ENCODE results near the gene CHD5. TPM values are rescaled to one million over a fixed set of nuclear protein-coding genes. Genes with fewer than 3 reads are reported as not detected.

The CHD5 gene
- polyA plus RNA-seq, 1 donor: 2.6 TPM

GRCh38 chr1:6074192-6074901 lies 105.8 kb downstream of the CHD5 start:
- Histone ChIP-seq H3K27me3 (ENCODE audit: control insufficient read depth, insufficient read depth, low read length) (no peaks in the 10 kb centered on the region), H3K36me3 (ENCODE audit: control insufficient read depth, insufficient read depth, low read length) (peaks cover 9% of the 10 kb centered on the region), H3K27ac (ENCODE audit: low read length) (no peak overlapping the region), H3K4me1 (ENCODE audit: control insufficient read depth, insufficient read depth, low read length) (no peaks in the 10 kb centered on the region), H3K9me3 (ENCODE audit: control insufficient read depth, low read depth, low read length) (no peaks in the 10 kb centered on the region), H3K4me3 (ENCODE audit: low read length) (no peak overlapping the region)
- no peak for DNase-seq
- no CpG with 5 or more reads among the region's 21 CpGs for whole genome bisulfite sequencing (ENCODE audit: insufficient coverage, low lambda C conversion rate)

GRCh38 chr1:6073480-6074053 lies 106.6 kb downstream of the CHD5 start:
- H3K9me3 ChIP-seq (ENCODE audit: control insufficient read depth, low read depth, low read length): no peaks in the 10 kb centered on the region
- no peaks in the 10 kb centered on the region for H3K4me1 ChIP-seq (ENCODE audit: control insufficient read depth, insufficient read depth, low read length)
- DNase-seq: no peak
- H3K36me3 ChIP-seq (ENCODE audit: control insufficient read depth, insufficient read depth, low read length): peaks cover 9% of the 10 kb centered on the region
- WGBS (ENCODE audit: insufficient coverage, low lambda C conversion rate): no CpG with 5 or more reads among the region's 15 CpGs
- no peak overlapping the region for H3K27ac ChIP-seq (ENCODE audit: low read length)
- no peak overlapping the region for H3K4me3 ChIP-seq (ENCODE audit: low read length)
- H3K27me3 ChIP-seq (ENCODE audit: control insufficient read depth, insufficient read depth, low read length): no peaks in the 10 kb centered on the region

GRCh38 chr1:6072774-6073479 lies 107.2 kb downstream of the CHD5 start:
- no peak overlapping the region for H3K27ac ChIP-seq (ENCODE audit: low read length)
- no peak for DNase-seq
- no peaks in the 10 kb centered on the region for H3K9me3 ChIP-seq (ENCODE audit: control insufficient read depth, low read depth, low read length)
- no peak overlapping the region for H3K4me3 ChIP-seq (ENCODE audit: low read length)
- H3K36me3 ChIP-seq (ENCODE audit: control insufficient read depth, insufficient read depth, low read length): peaks cover 9% of the 10 kb centered on the region
- no peaks in the 10 kb centered on the region for H3K4me1 ChIP-seq (ENCODE audit: control insufficient read depth, insufficient read depth, low read length)
- no CpG with 5 or more reads among the region's 17 CpGs for WGBS (ENCODE audit: insufficient coverage, low lambda C conversion rate)
- no peaks in the 10 kb centered on the region for H3K27me3 ChIP-seq (ENCODE audit: control insufficient read depth, insufficient read depth, low read length)

- Histone ChIP-seq H3K36me3 (ENCODE audit: control insufficient read depth, insufficient read depth, low read length) (peaks cover 9% of the 10 kb centered on the region), H3K9me3 (ENCODE audit: control insufficient read depth, low read depth, low read length) (no peaks in the 10 kb centered on the region), H3K27ac (ENCODE audit: low read length) (no peak overlapping the region), H3K27me3 (ENCODE audit: control insufficient read depth, insufficient read depth, low read length) (no peaks in the 10 kb centered on the region), H3K4me3 (ENCODE audit: low read length) (no peak overlapping the region), H3K4me1 (ENCODE audit: control insufficient read depth, insufficient read depth, low read length) (no peaks in the 10 kb centered on the region)
- no CpG with 5 or more reads among the region's 13 CpGs for WGBS (ENCODE audit: insufficient coverage, low lambda C conversion rate)
- no peak for DNase-seq
These were observed 108.9 kb downstream of the CHD5 start for GRCh38 chr1:6071219-6071618.

GRCh38 chr1:6070450-6070974 lies 109.6 kb downstream of the CHD5 start:
- no CpG with 5 or more reads among the region's 9 CpGs for WGBS (ENCODE audit: insufficient coverage, low lambda C conversion rate)
- no peaks in the 10 kb centered on the region for H3K9me3 ChIP-seq (ENCODE audit: control insufficient read depth, low read depth, low read length)
- no peak overlapping the region for H3K27ac ChIP-seq (ENCODE audit: low read length)
- DNase-seq: no peak
- no peaks in the 10 kb centered on the region for H3K27me3 ChIP-seq (ENCODE audit: control insufficient read depth, insufficient read depth, low read length)
- no peaks in the 10 kb centered on the region for H3K4me1 ChIP-seq (ENCODE audit: control insufficient read depth, insufficient read depth, low read length)
- peaks cover 5% of the 10 kb centered on the region for H3K36me3 ChIP-seq (ENCODE audit: control insufficient read depth, insufficient read depth, low read length)
- no peak overlapping the region for H3K4me3 ChIP-seq (ENCODE audit: low read length)

GRCh38 chr1:6069573-6069972 lies 110.5 kb downstream of the CHD5 start:
- H3K36me3 ChIP-seq (ENCODE audit: control insufficient read depth, insufficient read depth, low read length): peaks cover 5% of the 10 kb centered on the region

GRCh38 chr1:6068932-6069331 lies 111.2 kb downstream of the CHD5 start:
- Histone ChIP-seq H3K4me3 (ENCODE audit: low read length) (no peak overlapping the region), H3K27ac (ENCODE audit: low read length) (no peak overlapping the region), H3K4me1 (ENCODE audit: control insufficient read depth, insufficient read depth, low read length) (no peaks in the 10 kb centered on the region), H3K27me3 (ENCODE audit: control insufficient read depth, insufficient read depth, low read length) (no peaks in the 10 kb centered on the region), H3K9me3 (ENCODE audit: control insufficient read depth, low read depth, low read length) (no peaks in the 10 kb centered on the region), H3K36me3 (ENCODE audit: control insufficient read depth, insufficient read depth, low read length) (peaks cover 5% of the 10 kb centered on the region)
- no peak for DNase-seq
- WGBS (ENCODE audit: insufficient coverage, low lambda C conversion rate): no CpG with 5 or more reads among the region's 9 CpGs

More at GRCh38 chr1:6069573-6069972, 110.5 kb downstream of the CHD5 start:
- no peak for DNase-seq
- H3K27me3 ChIP-seq (ENCODE audit: control insufficient read depth, insufficient read depth, low read length): no peaks in the 10 kb centered on the region
- H3K27ac ChIP-seq (ENCODE audit: low read length): no peak overlapping the region
- H3K9me3 ChIP-seq (ENCODE audit: control insufficient read depth, low read depth, low read length): no peaks in the 10 kb centered on the region
- H3K4me1 ChIP-seq (ENCODE audit: control insufficient read depth, insufficient read depth, low read length): no peaks in the 10 kb centered on the region
- H3K4me3 ChIP-seq (ENCODE audit: low read length): no peak overlapping the region
- WGBS (ENCODE audit: insufficient coverage, low lambda C conversion rate): no CpG with 5 or more reads among the region's 14 CpGs

GRCh38 chr1:6068073-6068472 lies 112.0 kb downstream of the CHD5 start:
- Histone ChIP-seq H3K27me3 (ENCODE audit: control insufficient read depth, insufficient read depth, low read length) (no peaks in the 10 kb centered on the region), H3K9me3 (ENCODE audit: control insufficient read depth, low read depth, low read length) (no peaks in the 10 kb centered on the region), H3K4me1 (ENCODE audit: control insufficient read depth, insufficient read depth, low read length) (no peaks in the 10 kb centered on the region), H3K36me3 (ENCODE audit: control insufficient read depth, insufficient read depth, low read length) (no peaks in the 10 kb centered on the region), H3K27ac (ENCODE audit: low read length) (no peak overlapping the region), H3K4me3 (ENCODE audit: low read length) (no peak overlapping the region)
- DNase-seq: no peak
- WGBS (ENCODE audit: insufficient coverage, low lambda C conversion rate): no CpG with 5 or more reads among the region's 5 CpGs

- H3K27ac ChIP-seq (ENCODE audit: low read length): no peak overlapping the region
- H3K9me3 ChIP-seq (ENCODE audit: control insufficient read depth, low read depth, low read length): no peaks in the 10 kb centered on the region
- DNase-seq: no peak
- no peaks in the 10 kb centered on the region for H3K4me1 ChIP-seq (ENCODE audit: control insufficient read depth, insufficient read depth, low read length)
- WGBS (ENCODE audit: insufficient coverage, low lambda C conversion rate): no CpG with 5 or more reads among the region's 8 CpGs
- H3K4me3 ChIP-seq (ENCODE audit: low read length): no peak overlapping the region
- no peaks in the 10 kb centered on the region for H3K27me3 ChIP-seq (ENCODE audit: control insufficient read depth, insufficient read depth, low read length)
- no peaks in the 10 kb centered on the region for H3K36me3 ChIP-seq (ENCODE audit: control insufficient read depth, insufficient read depth, low read length)
These were observed 113.4 kb downstream of the CHD5 start for GRCh38 chr1:6066680-6067079.

- WGBS (ENCODE audit: insufficient coverage, low lambda C conversion rate): no CpG with 5 or more reads among the region's 28 CpGs
- no peaks in the 10 kb centered on the region for H3K9me3 ChIP-seq (ENCODE audit: control insufficient read depth, low read depth, low read length)
- H3K4me3 ChIP-seq (ENCODE audit: low read length): no peak overlapping the region
- no peak overlapping the region for H3K27ac ChIP-seq (ENCODE audit: low read length)
- H3K27me3 ChIP-seq (ENCODE audit: control insufficient read depth, insufficient read depth, low read length): no peaks in the 10 kb centered on the region
- H3K4me1 ChIP-seq (ENCODE audit: control insufficient read depth, insufficient read depth, low read length): no peaks in the 10 kb centered on the region
- peaks cover under 1% of the 10 kb centered on the region for H3K36me3 ChIP-seq (ENCODE audit: control insufficient read depth, insufficient read depth, low read length)
- DNase-seq: no peak
These were observed 114.8 kb downstream of the CHD5 start for GRCh38 chr1:6065093-6065858.

Data from large intestine (tissue), 3 donors.